Measurements from ENCODE around the gene MYO5B.

The MYO5B gene

GRCh38 chr18:49961271-49961670 lies 233.7 kb downstream of the MYO5B start:
- H3K4me3 ChIP-seq (ENCODE audit: low read length) = no peak overlapping the region
- H3K4me1 ChIP-seq (ENCODE audit: control insufficient read depth, insufficient read depth, low read length) = no peaks in the 10 kb centered on the region
- no peak overlapping the region for H3K9ac ChIP-seq (ENCODE audit: low read length)

GRCh38 chr18:49960376-49960775 lies 234.6 kb downstream of the MYO5B start:
- Histone ChIP-seq H3K36me3 (ENCODE audit: control insufficient read depth, insufficient read depth, low read length) (no peaks in the 10 kb centered on the region), H3K9ac (ENCODE audit: low read length) (no peak overlapping the region), H3K27me3 (ENCODE audit: control insufficient read depth, insufficient read depth, low read length) (peaks cover 2% of the 10 kb centered on the region), H3K4me3 (ENCODE audit: low read length) (no peak overlapping the region), H3K4me1 (ENCODE audit: control insufficient read depth, insufficient read depth, low read length) (no peaks in the 10 kb centered on the region), H3K27ac (ENCODE audit: low read depth, low read length) (no peak overlapping the region)

More at GRCh38 chr18:49961271-49961670, 233.7 kb downstream of the MYO5B start:
- Histone ChIP-seq H3K36me3 (ENCODE audit: control insufficient read depth, insufficient read depth, low read length) (no peaks in the 10 kb centered on the region), H3K27ac (ENCODE audit: low read depth, low read length) (no peak overlapping the region), H3K27me3 (ENCODE audit: control insufficient read depth, insufficient read depth, low read length) (peaks cover 2% of the 10 kb centered on the region)

GRCh38 chr18:49959176-49959575 lies 235.8 kb downstream of the MYO5B start:
- Histone ChIP-seq H3K9ac (ENCODE audit: low read length) (no peak overlapping the region), H3K4me3 (ENCODE audit: low read length) (no peak overlapping the region), H3K27me3 (ENCODE audit: control insufficient read depth, insufficient read depth, low read length) (peaks cover 2% of the 10 kb centered on the region), H3K27ac (ENCODE audit: low read depth, low read length) (no peak overlapping the region), H3K36me3 (ENCODE audit: control insufficient read depth, insufficient read depth, low read length) (no peaks in the 10 kb centered on the region), H3K4me1 (ENCODE audit: control insufficient read depth, insufficient read depth, low read length) (no peaks in the 10 kb centered on the region)

- H3K9ac ChIP-seq (ENCODE audit: low read length) = no peak overlapping the region
Observed at GRCh38 chr18:49955263-49955662, 239.7 kb downstream of the MYO5B start.

GRCh38 chr18:49953391-49953790 lies 241.6 kb downstream of the MYO5B start:
- no peak overlapping the region for H3K9ac ChIP-seq (ENCODE audit: low read length)
- H3K4me1 ChIP-seq (ENCODE audit: control insufficient read depth, insufficient read depth, low read length) = no peaks in the 10 kb centered on the region
- H3K36me3 ChIP-seq (ENCODE audit: control insufficient read depth, insufficient read depth, low read length) = no peaks in the 10 kb centered on the region
- no peak overlapping the region for H3K4me3 ChIP-seq (ENCODE audit: low read length)
- H3K27me3 ChIP-seq (ENCODE audit: control insufficient read depth, insufficient read depth, low read length) = no peaks in the 10 kb centered on the region
- H3K27ac ChIP-seq (ENCODE audit: low read depth, low read length) = no peak overlapping the region

More at GRCh38 chr18:49955263-49955662, 239.7 kb downstream of the MYO5B start:
- no peaks in the 10 kb centered on the region for H3K36me3 ChIP-seq (ENCODE audit: control insufficient read depth, insufficient read depth, low read length)
- H3K27me3 ChIP-seq (ENCODE audit: control insufficient read depth, insufficient read depth, low read length) = no peaks in the 10 kb centered on the region
- no peak overlapping the region for H3K4me3 ChIP-seq (ENCODE audit: low read length)
- no peaks in the 10 kb centered on the region for H3K4me1 ChIP-seq (ENCODE audit: control insufficient read depth, insufficient read depth, low read length)
- no peak overlapping the region for H3K27ac ChIP-seq (ENCODE audit: low read depth, low read length)

GRCh38 chr18:49949951-49950395 lies 245.0 kb downstream of the MYO5B start:
- Histone ChIP-seq H3K9ac (ENCODE audit: low read length) (no peak overlapping the region), H3K4me3 (ENCODE audit: low read length) (no peak overlapping the region), H3K27ac (ENCODE audit: low read depth, low read length) (no peak overlapping the region), H3K36me3 (ENCODE audit: control insufficient read depth, insufficient read depth, low read length) (no peaks in the 10 kb centered on the region), H3K4me1 (ENCODE audit: control insufficient read depth, insufficient read depth, low read length) (no peaks in the 10 kb centered on the region), H3K27me3 (ENCODE audit: control insufficient read depth, insufficient read depth, low read length) (no peaks in the 10 kb centered on the region)

GRCh38 chr18:49948975-49949374 lies 246.0 kb downstream of the MYO5B start:
- no peaks in the 10 kb centered on the region for H3K27me3 ChIP-seq (ENCODE audit: control insufficient read depth, insufficient read depth, low read length)
- no peaks in the 10 kb centered on the region for H3K36me3 ChIP-seq (ENCODE audit: control insufficient read depth, insufficient read depth, low read length)
- H3K4me1 ChIP-seq (ENCODE audit: control insufficient read depth, insufficient read depth, low read length) = no peaks in the 10 kb centered on the region
- H3K9ac ChIP-seq (ENCODE audit: low read length) = no peak overlapping the region
- H3K4me3 ChIP-seq (ENCODE audit: low read length) = no peak overlapping the region
- no peak overlapping the region for H3K27ac ChIP-seq (ENCODE audit: low read depth, low read length)

- Histone ChIP-seq H3K4me1 (ENCODE audit: control insufficient read depth, insufficient read depth, low read length) (no peaks in the 10 kb centered on the region), H3K27me3 (ENCODE audit: control insufficient read depth, insufficient read depth, low read length) (no peaks in the 10 kb centered on the region), H3K36me3 (ENCODE audit: control insufficient read depth, insufficient read depth, low read length) (no peaks in the 10 kb centered on the region), H3K4me3 (ENCODE audit: low read length) (no peak overlapping the region), H3K27ac (ENCODE audit: low read depth, low read length) (no peak overlapping the region), H3K9ac (ENCODE audit: low read length) (no peak overlapping the region)
Observed at GRCh38 chr18:49944663-49945062, 250.3 kb downstream of the MYO5B start.

- no peak overlapping the region for H3K27ac ChIP-seq (ENCODE audit: low read depth, low read length)
Observed at GRCh38 chr18:49936821-49937220, 258.1 kb downstream of the MYO5B start.

GRCh38 chr18:49935215-49935614 lies 259.7 kb downstream of the MYO5B start:
- Histone ChIP-seq H3K4me3 (ENCODE audit: low read length) (no peak overlapping the region), H3K4me1 (ENCODE audit: control insufficient read depth, insufficient read depth, low read length) (no peaks in the 10 kb centered on the region), H3K9ac (ENCODE audit: low read length) (no peak overlapping the region), H3K36me3 (ENCODE audit: control insufficient read depth, insufficient read depth, low read length) (no peaks in the 10 kb centered on the region), H3K27me3 (ENCODE audit: control insufficient read depth, insufficient read depth, low read length) (no peaks in the 10 kb centered on the region), H3K27ac (ENCODE audit: low read depth, low read length) (no peak overlapping the region)

More at GRCh38 chr18:49936821-49937220, 258.1 kb downstream of the MYO5B start:
- no peaks in the 10 kb centered on the region for H3K4me1 ChIP-seq (ENCODE audit: control insufficient read depth, insufficient read depth, low read length)
- H3K9ac ChIP-seq (ENCODE audit: low read length) = no peak overlapping the region
- H3K4me3 ChIP-seq (ENCODE audit: low read length) = no peak overlapping the region
- no peaks in the 10 kb centered on the region for H3K27me3 ChIP-seq (ENCODE audit: control insufficient read depth, insufficient read depth, low read length)
- H3K36me3 ChIP-seq (ENCODE audit: control insufficient read depth, insufficient read depth, low read length) = no peaks in the 10 kb centered on the region

GRCh38 chr18:49934457-49934856 lies 260.5 kb downstream of the MYO5B start:
- no peaks in the 10 kb centered on the region for H3K4me1 ChIP-seq (ENCODE audit: control insufficient read depth, insufficient read depth, low read length)
- no peak overlapping the region for H3K9ac ChIP-seq (ENCODE audit: low read length)
- no peaks in the 10 kb centered on the region for H3K27me3 ChIP-seq (ENCODE audit: control insufficient read depth, insufficient read depth, low read length)
- no peak overlapping the region for H3K27ac ChIP-seq (ENCODE audit: low read depth, low read length)
- no peak overlapping the region for H3K4me3 ChIP-seq (ENCODE audit: low read length)
- H3K36me3 ChIP-seq (ENCODE audit: control insufficient read depth, insufficient read depth, low read length) = no peaks in the 10 kb centered on the region

- Histone ChIP-seq H3K27me3 (ENCODE audit: control insufficient read depth, insufficient read depth, low read length) (no peaks in the 10 kb centered on the region), H3K36me3 (ENCODE audit: control insufficient read depth, insufficient read depth, low read length) (no peaks in the 10 kb centered on the region), H3K9ac (ENCODE audit: low read length) (no peak overlapping the region), H3K4me1 (ENCODE audit: control insufficient read depth, insufficient read depth, low read length) (no peaks in the 10 kb centered on the region), H3K4me3 (ENCODE audit: low read length) (no peak overlapping the region), H3K27ac (ENCODE audit: low read depth, low read length) (no peak overlapping the region)
Observed at GRCh38 chr18:49933530-49934128, 261.3 kb downstream of the MYO5B start.

GRCh38 chr18:49931760-49932159 lies 263.2 kb downstream of the MYO5B start:
- H3K9ac ChIP-seq (ENCODE audit: low read length) = no peak overlapping the region
- H3K36me3 ChIP-seq (ENCODE audit: control insufficient read depth, insufficient read depth, low read length) = no peaks in the 10 kb centered on the region
- H3K4me1 ChIP-seq (ENCODE audit: control insufficient read depth, insufficient read depth, low read length) = no peaks in the 10 kb centered on the region
- H3K4me3 ChIP-seq (ENCODE audit: low read length) = no peak overlapping the region
- H3K27ac ChIP-seq (ENCODE audit: low read depth, low read length) = no peak overlapping the region
- H3K27me3 ChIP-seq (ENCODE audit: control insufficient read depth, insufficient read depth, low read length) = no peaks in the 10 kb centered on the region

Data from rectal smooth muscle tissue (tissue), 1 donor.